ENCODE data around the gene RNF220.

GRCh38 chr1:44485229-44485933 is 80.3 kb downstream of the RNF220 start:
- TF ChIP-seq, protein P1, sequence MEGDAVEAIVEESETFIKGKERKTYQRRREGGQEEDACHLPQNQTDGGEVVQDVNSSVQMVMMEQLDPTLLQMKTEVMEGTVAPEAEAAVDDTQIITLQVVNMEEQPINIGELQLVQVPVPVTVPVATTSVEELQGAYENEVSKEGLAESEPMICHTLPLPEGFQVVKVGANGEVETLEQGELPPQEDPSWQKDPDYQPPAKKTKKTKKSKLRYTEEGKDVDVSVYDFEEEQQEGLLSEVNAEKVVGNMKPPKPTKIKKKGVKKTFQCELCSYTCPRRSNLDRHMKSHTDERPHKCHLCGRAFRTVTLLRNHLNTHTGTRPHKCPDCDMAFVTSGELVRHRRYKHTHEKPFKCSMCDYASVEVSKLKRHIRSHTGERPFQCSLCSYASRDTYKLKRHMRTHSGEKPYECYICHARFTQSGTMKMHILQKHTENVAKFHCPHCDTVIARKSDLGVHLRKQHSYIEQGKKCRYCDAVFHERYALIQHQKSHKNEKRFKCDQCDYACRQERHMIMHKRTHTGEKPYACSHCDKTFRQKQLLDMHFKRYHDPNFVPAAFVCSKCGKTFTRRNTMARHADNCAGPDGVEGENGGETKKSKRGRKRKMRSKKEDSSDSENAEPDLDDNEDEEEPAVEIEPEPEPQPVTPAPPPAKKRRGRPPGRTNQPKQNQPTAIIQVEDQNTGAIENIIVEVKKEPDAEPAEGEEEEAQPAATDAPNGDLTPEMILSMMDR (IDR thresholded peaks at IDR 0.05; ENCODE audit: poor library complexity, severe bottlenecking), result no peak
- TF ChIP-seq EZH2 (IDR thresholded peaks at IDR 0.05; ENCODE audit: borderline replicate concordance, insufficient read depth, low read length, poor library complexity, severe bottlenecking), result no peak
- no peak for TF ChIP-seq RAD21 (conservative IDR thresholded peaks at IDR 0.05)
- TF ChIP-seq, protein P2, sequence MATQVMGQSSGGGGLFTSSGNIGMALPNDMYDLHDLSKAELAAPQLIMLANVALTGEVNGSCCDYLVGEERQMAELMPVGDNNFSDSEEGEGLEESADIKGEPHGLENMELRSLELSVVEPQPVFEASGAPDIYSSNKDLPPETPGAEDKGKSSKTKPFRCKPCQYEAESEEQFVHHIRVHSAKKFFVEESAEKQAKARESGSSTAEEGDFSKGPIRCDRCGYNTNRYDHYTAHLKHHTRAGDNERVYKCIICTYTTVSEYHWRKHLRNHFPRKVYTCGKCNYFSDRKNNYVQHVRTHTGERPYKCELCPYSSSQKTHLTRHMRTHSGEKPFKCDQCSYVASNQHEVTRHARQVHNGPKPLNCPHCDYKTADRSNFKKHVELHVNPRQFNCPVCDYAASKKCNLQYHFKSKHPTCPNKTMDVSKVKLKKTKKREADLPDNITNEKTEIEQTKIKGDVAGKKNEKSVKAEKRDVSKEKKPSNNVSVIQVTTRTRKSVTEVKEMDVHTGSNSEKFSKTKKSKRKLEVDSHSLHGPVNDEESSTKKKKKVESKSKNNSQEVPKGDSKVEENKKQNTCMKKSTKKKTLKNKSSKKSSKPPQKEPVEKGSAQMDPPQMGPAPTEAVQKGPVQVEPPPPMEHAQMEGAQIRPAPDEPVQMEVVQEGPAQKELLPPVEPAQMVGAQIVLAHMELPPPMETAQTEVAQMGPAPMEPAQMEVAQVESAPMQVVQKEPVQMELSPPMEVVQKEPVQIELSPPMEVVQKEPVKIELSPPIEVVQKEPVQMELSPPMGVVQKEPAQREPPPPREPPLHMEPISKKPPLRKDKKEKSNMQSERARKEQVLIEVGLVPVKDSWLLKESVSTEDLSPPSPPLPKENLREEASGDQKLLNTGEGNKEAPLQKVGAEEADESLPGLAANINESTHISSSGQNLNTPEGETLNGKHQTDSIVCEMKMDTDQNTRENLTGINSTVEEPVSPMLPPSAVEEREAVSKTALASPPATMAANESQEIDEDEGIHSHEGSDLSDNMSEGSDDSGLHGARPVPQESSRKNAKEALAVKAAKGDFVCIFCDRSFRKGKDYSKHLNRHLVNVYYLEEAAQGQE (IDR thresholded peaks at IDR 0.05; ENCODE audit: borderline replicate concordance), result no peak
- no peak for TF ChIP-seq MXI1 (conservative IDR thresholded peaks at IDR 0.05; ENCODE audit: poor library complexity, severe bottlenecking)
- TF ChIP-seq SMC3 (conservative IDR thresholded peaks at IDR 0.05; ENCODE audit: poor library complexity), result no peak
